HG03103 (cell line): ENCODE data around the gene TMEM116.

Experiments
- ATAC-seq: cut with Tn5 transposase; IDR thresholded peaks from one replicate; pipeline ENCODE4 v1.9.1; 2021; ENCODE audit warnings: low read depth; ENCODE audit not compliant: unreplicated experiment

TMEM116 gene

DNA sequence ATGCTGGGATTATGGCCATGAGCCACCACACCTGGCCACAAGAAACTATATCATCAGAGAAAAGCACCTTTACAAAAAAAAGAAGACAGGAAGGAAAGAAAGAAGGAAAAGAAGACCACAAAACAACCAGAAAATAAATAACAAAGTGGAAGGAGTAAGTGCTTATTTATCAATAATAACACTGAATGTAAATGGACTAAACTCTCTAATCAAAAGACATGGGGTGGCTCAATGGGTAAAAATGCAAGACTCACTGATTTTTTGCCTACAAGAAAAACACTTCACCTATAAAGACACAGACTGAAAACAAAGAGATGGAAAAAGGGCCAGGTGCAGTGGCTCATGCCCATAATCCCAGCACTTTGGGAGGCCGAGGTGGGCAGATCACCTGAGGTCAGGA lies 105.2 kb downstream of the TMEM116 start:
- no peak for ATAC-seq

GRCh38 chr12:111905502-111905901 lies 107.5 kb downstream of the TMEM116 start:
- ATAC-seq, result no peak

- ATAC-seq, result no peak
Observed at GRCh38 chr12:111904446-111904975, 108.5 kb downstream of the TMEM116 start.

- ATAC-seq, result no peak
Observed at GRCh38 chr12:111901182-111901581, 111.8 kb downstream of the TMEM116 start.

GRCh38 chr12:111894556-111894955 lies 118.4 kb downstream of the TMEM116 start:
- no peak for ATAC-seq

- ATAC-seq, result no peak
Observed at GRCh38 chr12:111893287-111893686, 119.7 kb downstream of the TMEM116 start.

GRCh38 chr12:111887926-111888745 lies 124.8 kb downstream of the TMEM116 start:
- no peak for ATAC-seq

DNA sequence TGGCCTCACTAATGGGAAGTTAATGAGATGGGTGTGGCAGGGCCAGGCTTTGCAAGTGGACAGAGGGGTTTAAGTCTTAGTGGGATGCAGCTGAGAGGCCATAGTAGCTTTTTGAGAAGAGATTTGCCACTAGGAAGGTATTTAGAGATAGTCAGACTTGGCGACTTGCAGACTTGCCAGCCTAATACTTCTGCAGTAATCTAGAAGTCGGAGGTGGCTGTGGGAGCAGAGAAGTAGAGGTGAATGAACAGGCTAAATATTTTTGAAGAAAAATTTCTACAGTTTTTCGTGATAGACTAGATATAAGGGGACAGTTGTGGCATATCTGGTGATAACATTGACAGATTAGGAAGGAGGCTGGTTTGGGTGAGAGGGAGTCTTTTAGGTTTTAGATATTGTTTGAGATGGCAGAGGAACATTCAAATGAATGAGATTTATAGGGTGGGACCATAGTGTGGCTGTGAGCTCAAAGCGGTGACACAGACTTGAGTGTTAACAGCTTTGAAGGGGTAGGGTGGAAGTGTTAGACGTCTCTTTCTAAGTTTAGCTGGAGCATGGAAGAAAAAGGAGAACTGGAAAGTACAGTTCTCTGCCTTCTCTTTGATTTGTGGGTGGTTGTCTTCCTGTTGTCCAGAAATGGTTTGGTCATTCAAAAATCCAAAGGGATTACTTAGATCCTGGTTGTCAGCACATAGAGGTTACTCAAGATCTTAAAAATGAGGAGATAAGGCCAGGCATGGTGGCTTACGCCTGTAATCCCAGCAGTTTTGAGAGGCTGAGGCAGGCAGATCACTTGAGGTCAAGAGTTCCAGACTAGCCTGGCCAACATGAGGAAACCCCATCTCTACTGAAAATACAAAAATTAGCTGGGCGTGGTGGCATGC lies 126.1 kb downstream of the TMEM116 start:
- ATAC-seq, result no peak

- ATAC-seq, result no peak
Observed at GRCh38 chr12:111881716-111882115, 131.2 kb downstream of the TMEM116 start.
